ENCODE results near the gene CFAP100.

CFAP100 gene

DNA sequence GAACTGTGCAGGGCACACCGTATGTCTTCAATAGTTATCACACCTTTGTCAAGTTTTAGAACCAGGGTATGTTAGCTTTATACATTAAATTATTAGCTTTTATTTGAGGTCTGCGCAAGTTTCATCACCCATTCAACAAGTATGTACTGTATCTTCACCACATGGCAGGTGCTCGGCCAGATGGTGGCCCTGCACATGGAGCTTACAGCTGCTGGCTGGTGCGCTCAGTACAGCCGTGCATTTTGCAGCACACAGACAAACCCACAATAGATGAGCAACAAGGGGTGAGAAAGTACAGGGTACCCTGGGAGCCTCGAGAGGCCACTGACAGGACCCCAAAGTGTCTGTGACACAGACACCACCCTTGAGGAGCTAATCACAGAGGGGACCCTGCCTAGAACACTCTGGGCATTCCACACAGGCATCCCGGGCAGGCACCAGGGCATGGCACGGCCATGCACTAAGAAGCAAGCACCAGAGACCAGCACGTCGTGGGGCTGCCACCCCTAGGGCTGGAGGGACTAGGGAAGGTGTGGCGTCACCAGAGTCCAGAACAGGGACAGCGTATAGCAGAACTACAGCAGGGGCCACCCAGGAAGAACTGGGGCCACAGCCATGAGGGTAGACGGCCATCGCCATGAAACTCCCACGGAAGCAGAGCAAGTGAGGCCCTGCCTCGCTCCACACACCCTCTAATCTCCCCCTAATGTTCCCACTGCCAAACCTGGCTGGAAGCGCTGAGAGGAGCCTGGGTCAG lies 53.6 kb downstream of the CFAP100 start:
- H3K27me3 ChIP-seq (replicated peaks in 2 of 5; ENCODE audit: control insufficient read depth in 4 of 5, insufficient read depth in 5 of 5, low read length in 4 of 5), result no peaks in the 10 kb centered on the region
- peaks cover 6 to 67% (median 40%) of the 10 kb centered on the region in 4 experiments for H3K36me3 ChIP-seq (ENCODE audit: control insufficient read depth in 4 of 4, insufficient read depth in 4 of 4, low read length in 3 of 4)
- H3K27ac ChIP-seq (ENCODE audit: insufficient read depth in 1 of 2, low read depth in 1 of 2, low read length in 2 of 2, poor library complexity in 1 of 2, severe bottlenecking in 2 of 2), result no peak overlapping the region
- CTCF ChIA-PET, result no interaction called here
- WGBS (ENCODE audit: insufficient coverage), result 95% methylated on average over 13 of the region's 17 CpGs
- DNase-seq, result no peak
- H3K4me3 ChIP-seq (ENCODE audit: control insufficient read depth in 1 of 7, extremely low read depth in 1 of 7, insufficient read depth in 4 of 7, low read depth in 2 of 7, low read length in 6 of 7), result no peak overlapping the region
- no peaks in the 10 kb centered on the region for H3K9me3 ChIP-seq (ENCODE audit: control extremely low read depth in 1 of 5, control insufficient read depth in 4 of 5, insufficient read depth in 2 of 5, low read depth in 1 of 5, low read length in 4 of 5)
- no peaks in the 10 kb centered on the region for H3K4me1 ChIP-seq (ENCODE audit: control extremely low read depth in 1 of 4, control insufficient read depth in 4 of 4, insufficient read depth in 4 of 4, low read length in 3 of 4)
- POLR2A ChIA-PET, result no interaction called here

DNA sequence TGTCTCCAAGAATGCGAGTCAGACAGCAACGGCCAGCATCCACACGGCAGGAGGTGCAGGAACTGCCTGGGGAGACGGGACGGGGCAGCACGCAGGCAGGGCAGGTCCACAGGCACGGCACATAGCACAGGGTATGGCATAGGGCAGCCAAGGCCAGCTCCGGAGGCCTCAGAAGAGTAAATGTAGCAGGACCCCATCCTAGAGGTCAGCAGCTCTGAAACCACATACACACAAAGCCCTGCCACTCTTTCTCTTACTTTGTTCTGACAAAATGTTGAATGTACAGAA lies 54.1 kb downstream of the CFAP100 start:
- WGBS (ENCODE audit: insufficient coverage), result 100% methylated on average over 5 of the region's 8 CpGs
- no peak overlapping the region for H3K4me3 ChIP-seq (ENCODE audit: control insufficient read depth in 1 of 7, extremely low read depth in 1 of 7, insufficient read depth in 4 of 7, low read depth in 2 of 7, low read length in 6 of 7)
- no peak overlapping the region for H3K27ac ChIP-seq (ENCODE audit: insufficient read depth in 1 of 2, low read depth in 1 of 2, low read length in 2 of 2, poor library complexity in 1 of 2, severe bottlenecking in 2 of 2)

DNA sequence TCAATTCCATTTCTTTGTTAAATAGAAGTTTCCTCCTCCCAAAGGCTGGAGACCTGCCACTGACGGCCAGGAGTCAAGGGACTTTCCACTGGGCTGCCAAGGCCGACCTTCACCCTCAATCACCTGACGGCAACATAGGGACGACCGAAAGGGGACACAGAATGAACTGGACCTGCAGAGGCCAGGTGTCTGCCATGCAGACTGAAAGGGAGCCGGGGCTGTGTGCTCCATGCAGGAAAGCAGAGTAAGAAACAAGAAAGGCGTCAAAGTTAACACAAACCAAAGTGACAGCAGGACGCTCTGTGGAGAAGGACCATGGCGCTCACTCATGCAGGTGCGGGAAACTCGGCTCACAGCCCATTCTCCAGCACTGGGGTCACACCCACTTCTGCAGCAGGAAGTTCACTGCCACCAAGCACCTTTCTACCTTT lies 54.9 kb downstream of the CFAP100 start:
- no peak overlapping the region for H3K27ac ChIP-seq (ENCODE audit: insufficient read depth in 1 of 2, low read depth in 1 of 2, low read length in 2 of 2, poor library complexity in 1 of 2, severe bottlenecking in 2 of 2)
- no peak for DNase-seq
- WGBS (ENCODE audit: insufficient coverage), result 97% methylated on average over 10 of the region's 11 CpGs
- H3K9me3 ChIP-seq (ENCODE audit: control extremely low read depth in 1 of 5, control insufficient read depth in 4 of 5, insufficient read depth in 2 of 5, low read depth in 1 of 5, low read length in 4 of 5), result no peaks in the 10 kb centered on the region
- peaks cover 6 to 72% (median 46%) of the 10 kb centered on the region in 4 experiments for H3K36me3 ChIP-seq (ENCODE audit: control insufficient read depth in 4 of 4, insufficient read depth in 4 of 4, low read length in 3 of 4)
- ChIA-PET POLR2A (no interaction called here), CTCF (no interaction called here)
- no peaks in the 10 kb centered on the region for H3K4me1 ChIP-seq (ENCODE audit: control extremely low read depth in 1 of 4, control insufficient read depth in 4 of 4, insufficient read depth in 4 of 4, low read length in 3 of 4)
- H3K27me3 ChIP-seq (replicated peaks in 2 of 5; ENCODE audit: control insufficient read depth in 4 of 5, insufficient read depth in 5 of 5, low read length in 4 of 5), result no peaks in the 10 kb centered on the region
- no peak overlapping the region for H3K4me3 ChIP-seq (ENCODE audit: control insufficient read depth in 1 of 7, extremely low read depth in 1 of 7, insufficient read depth in 4 of 7, low read depth in 2 of 7, low read length in 6 of 7)

More for the DNA sequence above, 54.1 kb downstream of the CFAP100 start:
- POLR2A ChIA-PET, result no interaction called here
- H3K4me1 ChIP-seq (ENCODE audit: control extremely low read depth in 1 of 4, control insufficient read depth in 4 of 4, insufficient read depth in 4 of 4, low read length in 3 of 4), result no peaks in the 10 kb centered on the region
- no peak for DNase-seq
- H3K9me3 ChIP-seq (ENCODE audit: control extremely low read depth in 1 of 5, control insufficient read depth in 4 of 5, insufficient read depth in 2 of 5, low read depth in 1 of 5, low read length in 4 of 5), result no peaks in the 10 kb centered on the region
- CTCF ChIA-PET, result no interaction called here
- H3K27me3 ChIP-seq (replicated peaks in 2 of 5; ENCODE audit: control insufficient read depth in 4 of 5, insufficient read depth in 5 of 5, low read length in 4 of 5), result no peaks in the 10 kb centered on the region
- H3K36me3 ChIP-seq (ENCODE audit: control insufficient read depth in 4 of 4, insufficient read depth in 4 of 4, low read length in 3 of 4), result peaks cover 6 to 69% (median 43%) of the 10 kb centered on the region in 4 experiments

- Histone ChIP-seq H3K9me3 (ENCODE audit: control extremely low read depth in 1 of 5, control insufficient read depth in 4 of 5, insufficient read depth in 2 of 5, low read depth in 1 of 5, low read length in 4 of 5) (no peaks in the 10 kb centered on the region), H3K4me3 (ENCODE audit: control insufficient read depth in 1 of 7, extremely low read depth in 1 of 7, insufficient read depth in 4 of 7, low read depth in 2 of 7, low read length in 6 of 7) (no peak overlapping the region), H3K27me3 (replicated peaks in 2 of 5; ENCODE audit: control insufficient read depth in 4 of 5, insufficient read depth in 5 of 5, low read length in 4 of 5) (no peaks in the 10 kb centered on the region), H3K27ac (ENCODE audit: insufficient read depth in 1 of 2, low read depth in 1 of 2, low read length in 2 of 2, poor library complexity in 1 of 2, severe bottlenecking in 2 of 2) (no peak overlapping the region), H3K36me3 (ENCODE audit: control insufficient read depth in 4 of 4, insufficient read depth in 4 of 4, low read length in 3 of 4) (peaks cover 7 to 75% (median 50%) of the 10 kb centered on the region in 4 experiments), H3K4me1 (ENCODE audit: control extremely low read depth in 1 of 4, control insufficient read depth in 4 of 4, insufficient read depth in 4 of 4, low read length in 3 of 4) (no peaks in the 10 kb centered on the region)
- DNase-seq, result no peak
- ChIA-PET POLR2A (no interaction called here), CTCF (no interaction called here)
- 83% methylated on average over 9 of the region's 9 CpGs for WGBS (ENCODE audit: insufficient coverage)
Observed at GRCh38 chr3:126450219-126450618, 55.5 kb downstream of the CFAP100 start.

DNA sequence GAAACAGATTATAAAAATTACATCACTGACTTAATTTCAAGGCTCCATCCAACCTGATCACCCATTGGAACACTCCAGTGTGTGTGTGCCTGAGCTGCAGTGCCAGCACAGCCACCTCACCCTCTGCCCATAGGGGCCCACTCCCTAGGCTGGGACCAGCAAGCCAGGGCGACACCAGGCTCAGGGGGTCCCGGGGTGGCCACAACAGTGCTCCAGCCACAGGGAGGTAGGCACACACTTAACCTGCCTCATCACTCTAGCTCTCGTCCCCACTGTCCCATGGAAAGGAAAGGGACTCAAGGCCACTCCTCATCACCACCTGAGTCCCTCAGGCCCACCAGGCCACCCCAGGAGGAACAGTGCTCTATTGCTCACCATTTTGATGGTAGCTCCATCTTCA lies 56.0 kb downstream of the CFAP100 start:
- H3K4me3 ChIP-seq (ENCODE audit: control insufficient read depth in 1 of 7, extremely low read depth in 1 of 7, insufficient read depth in 4 of 7, low read depth in 2 of 7, low read length in 6 of 7), result no peak overlapping the region
- no peaks in the 10 kb centered on the region for H3K27me3 ChIP-seq (replicated peaks in 2 of 5; ENCODE audit: control insufficient read depth in 4 of 5, insufficient read depth in 5 of 5, low read length in 4 of 5)
- POLR2A ChIA-PET, result no interaction called here
- peaks cover 8 to 75% (median 50%) of the 10 kb centered on the region in 4 experiments for H3K36me3 ChIP-seq (ENCODE audit: control insufficient read depth in 4 of 4, insufficient read depth in 4 of 4, low read length in 3 of 4)
- no peaks in the 10 kb centered on the region for H3K9me3 ChIP-seq (ENCODE audit: control extremely low read depth in 1 of 5, control insufficient read depth in 4 of 5, insufficient read depth in 2 of 5, low read depth in 1 of 5, low read length in 4 of 5)
- no peak for DNase-seq
- H3K4me1 ChIP-seq (ENCODE audit: control extremely low read depth in 1 of 4, control insufficient read depth in 4 of 4, insufficient read depth in 4 of 4, low read length in 3 of 4), result no peaks in the 10 kb centered on the region
- WGBS (ENCODE audit: insufficient coverage), result 100% methylated on average over 2 of the region's 3 CpGs
- CTCF ChIA-PET, result interaction anchor here (1.3 kb wide), 2 partner anchors 9 to 21 kb away, joined by 3 to 4 read pairs; no protein-coding TSS in a partner anchor
- H3K27ac ChIP-seq (ENCODE audit: insufficient read depth in 1 of 2, low read depth in 1 of 2, low read length in 2 of 2, poor library complexity in 1 of 2, severe bottlenecking in 2 of 2), result no peak overlapping the region

GRCh38 chr3:126451511-126451910 lies 56.8 kb downstream of the CFAP100 start:
- Histone ChIP-seq H3K27me3 (replicated peaks in 2 of 5; ENCODE audit: control insufficient read depth in 4 of 5, insufficient read depth in 5 of 5, low read length in 4 of 5) (no peaks in the 10 kb centered on the region), H3K27ac (ENCODE audit: insufficient read depth in 1 of 2, low read depth in 1 of 2, low read length in 2 of 2, poor library complexity in 1 of 2, severe bottlenecking in 2 of 2) (no peak overlapping the region), H3K4me1 (ENCODE audit: control extremely low read depth in 1 of 4, control insufficient read depth in 4 of 4, insufficient read depth in 4 of 4, low read length in 3 of 4) (no peaks in the 10 kb centered on the region), H3K36me3 (ENCODE audit: control insufficient read depth in 4 of 4, insufficient read depth in 4 of 4, low read length in 3 of 4) (peaks cover 11 to 77% (median 51%) of the 10 kb centered on the region in 4 experiments), H3K4me3 (ENCODE audit: control insufficient read depth in 1 of 7, extremely low read depth in 1 of 7, insufficient read depth in 4 of 7, low read depth in 2 of 7, low read length in 6 of 7) (no peak overlapping the region), H3K9me3 (ENCODE audit: control extremely low read depth in 1 of 5, control insufficient read depth in 4 of 5, insufficient read depth in 2 of 5, low read depth in 1 of 5, low read length in 4 of 5) (no peaks in the 10 kb centered on the region)
- ChIA-PET POLR2A (no interaction called here), CTCF (interaction anchor here (1.3 kb wide), 2 partner anchors 9 to 20 kb away, joined by 3 to 4 read pairs; no protein-coding TSS in a partner anchor)
- 96% methylated on average over 11 of the region's 12 CpGs for WGBS (ENCODE audit: insufficient coverage)
- no peak for DNase-seq

DNA sequence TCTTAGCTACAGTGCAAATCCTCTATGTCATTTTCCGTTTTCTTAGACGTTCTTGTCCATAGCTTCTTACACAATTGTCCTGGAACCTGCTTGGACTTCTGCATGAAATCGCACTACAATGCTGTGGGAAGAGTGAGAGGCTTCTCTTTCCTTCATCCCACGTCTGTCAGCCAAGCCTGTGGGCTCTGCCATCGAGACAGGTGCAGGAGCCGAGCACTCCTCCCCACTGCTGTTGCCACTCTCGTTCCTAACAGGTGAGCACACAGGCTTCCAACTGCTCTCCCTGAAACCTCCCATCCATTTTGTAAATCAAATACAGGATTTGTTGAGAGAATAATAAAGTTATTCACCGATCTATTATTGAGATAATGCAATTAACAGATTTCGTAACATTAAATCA lies 57.5 kb downstream of the CFAP100 start:
- H3K27me3 ChIP-seq (replicated peaks in 2 of 5; ENCODE audit: control insufficient read depth in 4 of 5, insufficient read depth in 5 of 5, low read length in 4 of 5), result no peaks in the 10 kb centered on the region
- DNase-seq, result no peak
- 95% methylated on average over 4 of the region's 9 CpGs for WGBS (ENCODE audit: insufficient coverage)
- no peak overlapping the region for H3K4me3 ChIP-seq (ENCODE audit: control insufficient read depth in 1 of 7, extremely low read depth in 1 of 7, insufficient read depth in 4 of 7, low read depth in 2 of 7, low read length in 6 of 7)
- H3K9me3 ChIP-seq (ENCODE audit: control extremely low read depth in 1 of 5, control insufficient read depth in 4 of 5, insufficient read depth in 2 of 5, low read depth in 1 of 5, low read length in 4 of 5), result no peaks in the 10 kb centered on the region
- POLR2A ChIA-PET, result no interaction called here
- peaks cover 13 to 84% (median 58%) of the 10 kb centered on the region in 4 experiments for H3K36me3 ChIP-seq (ENCODE audit: control insufficient read depth in 4 of 4, insufficient read depth in 4 of 4, low read length in 3 of 4)
- CTCF ChIA-PET, result interaction anchor here (0.7 kb wide), 1 partner anchor 10 kb away, joined by 3 read pairs; no protein-coding TSS in a partner anchor
- no peaks in the 10 kb centered on the region for H3K4me1 ChIP-seq (ENCODE audit: control extremely low read depth in 1 of 4, control insufficient read depth in 4 of 4, insufficient read depth in 4 of 4, low read length in 3 of 4)
- H3K27ac ChIP-seq (ENCODE audit: insufficient read depth in 1 of 2, low read depth in 1 of 2, low read length in 2 of 2, poor library complexity in 1 of 2, severe bottlenecking in 2 of 2), result no peak overlapping the region

Measured in common myeloid progenitor, CD34-positive (primary cell).